Measurements from ENCODE around the gene PAQR8.

Gene PAQR8

DNA sequence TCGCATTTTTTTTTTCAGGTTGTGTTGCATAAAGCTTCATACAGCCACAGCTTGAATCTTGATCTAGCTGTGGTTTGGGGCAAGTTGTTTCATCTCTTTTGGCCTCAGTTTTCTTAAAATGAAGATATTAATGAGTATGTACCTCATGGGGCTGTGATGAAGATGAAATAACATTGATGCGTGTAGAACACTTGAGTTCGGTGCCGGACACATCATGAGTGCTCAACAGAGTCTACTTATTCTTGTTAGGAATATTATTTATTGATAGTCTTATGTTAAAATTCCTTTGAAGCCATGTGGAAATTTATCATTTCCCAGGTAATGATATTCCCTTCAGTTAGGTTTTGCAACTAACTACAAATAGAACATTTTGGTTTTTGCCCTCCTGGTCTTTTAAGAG lies 3.4 kb downstream of the PAQR8 start:
- DNase-seq (ENCODE audit: low read depth): no peak
- H3K4me3 ChIP-seq (ENCODE audit: low read depth, low read length): no peak overlapping the region
- TF ChIP-seq, protein P1, sequence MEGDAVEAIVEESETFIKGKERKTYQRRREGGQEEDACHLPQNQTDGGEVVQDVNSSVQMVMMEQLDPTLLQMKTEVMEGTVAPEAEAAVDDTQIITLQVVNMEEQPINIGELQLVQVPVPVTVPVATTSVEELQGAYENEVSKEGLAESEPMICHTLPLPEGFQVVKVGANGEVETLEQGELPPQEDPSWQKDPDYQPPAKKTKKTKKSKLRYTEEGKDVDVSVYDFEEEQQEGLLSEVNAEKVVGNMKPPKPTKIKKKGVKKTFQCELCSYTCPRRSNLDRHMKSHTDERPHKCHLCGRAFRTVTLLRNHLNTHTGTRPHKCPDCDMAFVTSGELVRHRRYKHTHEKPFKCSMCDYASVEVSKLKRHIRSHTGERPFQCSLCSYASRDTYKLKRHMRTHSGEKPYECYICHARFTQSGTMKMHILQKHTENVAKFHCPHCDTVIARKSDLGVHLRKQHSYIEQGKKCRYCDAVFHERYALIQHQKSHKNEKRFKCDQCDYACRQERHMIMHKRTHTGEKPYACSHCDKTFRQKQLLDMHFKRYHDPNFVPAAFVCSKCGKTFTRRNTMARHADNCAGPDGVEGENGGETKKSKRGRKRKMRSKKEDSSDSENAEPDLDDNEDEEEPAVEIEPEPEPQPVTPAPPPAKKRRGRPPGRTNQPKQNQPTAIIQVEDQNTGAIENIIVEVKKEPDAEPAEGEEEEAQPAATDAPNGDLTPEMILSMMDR (IDR thresholded peaks at IDR 0.05; ENCODE audit: insufficient read depth, low read depth, low read length, missing control alignments): no peak

DNA sequence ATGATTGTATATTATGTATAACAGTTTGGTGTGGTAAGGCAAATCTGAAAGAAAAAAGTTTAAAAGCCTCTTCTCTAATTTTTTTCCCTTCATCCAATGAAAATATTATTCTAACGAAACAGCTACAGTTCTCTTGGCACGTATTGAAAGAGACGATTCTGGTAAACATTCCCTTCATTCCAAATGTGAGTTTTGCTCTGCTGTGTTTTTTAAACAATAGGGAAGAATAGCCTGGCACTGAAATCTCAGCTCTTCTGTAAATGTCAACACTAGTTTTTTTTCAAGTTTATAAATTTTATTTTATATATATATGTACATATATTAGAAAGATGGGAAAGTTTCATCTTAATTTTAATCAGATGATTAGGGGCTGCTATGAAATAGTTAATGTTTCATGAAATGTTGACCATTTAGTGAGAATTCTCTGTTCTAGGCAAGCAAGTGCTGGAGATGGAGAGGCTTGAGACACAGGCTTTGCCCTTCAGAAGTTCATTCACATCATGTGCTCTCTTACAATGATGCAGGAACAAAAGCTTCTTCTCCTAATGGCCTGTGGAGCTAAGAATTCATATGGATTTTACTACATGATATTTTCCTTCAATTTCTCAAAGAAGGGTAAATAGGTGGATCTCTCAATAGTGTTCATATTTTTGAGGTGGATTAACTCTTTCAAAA lies 4.1 kb downstream of the PAQR8 start:
- TF ChIP-seq, protein P1 (IDR thresholded peaks at IDR 0.05; ENCODE audit: insufficient read depth, low read depth, low read length, missing control alignments): no peak
- H3K4me3 ChIP-seq (ENCODE audit: low read depth, low read length): no peak overlapping the region
- DNase-seq (ENCODE audit: low read depth): no peak

DNA sequence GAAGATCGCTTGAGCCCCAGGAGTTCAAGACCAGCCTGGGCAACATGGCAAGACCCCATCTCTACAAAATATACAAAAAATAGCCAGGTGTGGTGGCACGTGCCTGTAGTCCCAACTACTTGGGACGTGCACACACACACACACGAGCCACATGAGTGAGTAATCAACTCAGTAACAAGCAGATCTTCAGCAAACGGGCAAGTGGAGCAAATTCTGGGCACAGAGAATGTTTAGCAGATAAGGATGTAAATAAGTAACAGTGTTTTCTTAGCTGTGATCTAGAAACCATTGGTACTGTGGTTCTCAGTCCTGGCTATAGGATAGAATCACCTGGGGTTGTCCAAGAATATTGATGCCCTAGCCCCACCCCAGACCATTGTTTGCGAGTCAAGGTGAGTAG lies 6.1 kb downstream of the PAQR8 start:
- no peak overlapping the region for H3K4me3 ChIP-seq (ENCODE audit: low read depth, low read length)
- DNase-seq (ENCODE audit: low read depth): no peak
- TF ChIP-seq, protein P1 (IDR thresholded peaks at IDR 0.05; ENCODE audit: insufficient read depth, low read depth, low read length, missing control alignments): no peak

DNA sequence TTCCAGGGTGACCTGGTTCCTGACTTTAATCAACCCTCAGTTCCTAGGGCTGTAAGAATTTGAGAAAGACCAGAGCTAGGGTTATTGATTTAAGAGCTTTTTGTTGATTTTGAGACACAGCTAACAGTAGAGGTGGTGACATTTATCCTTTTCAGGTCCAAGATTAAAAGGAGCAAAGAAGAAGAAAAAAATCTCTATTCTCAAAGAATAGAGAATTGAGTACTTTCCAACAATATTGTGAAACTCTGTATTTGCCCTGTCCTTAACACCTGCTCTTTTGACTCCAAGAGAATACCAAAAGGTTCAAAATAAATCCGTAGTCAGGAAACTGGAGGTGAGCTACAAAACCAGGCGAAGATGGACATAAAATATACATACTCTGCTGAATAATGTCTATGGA lies 7.3 kb downstream of the PAQR8 start:
- TF ChIP-seq, protein P1 (IDR thresholded peaks at IDR 0.05; ENCODE audit: insufficient read depth, low read depth, low read length, missing control alignments): no peak
- H3K4me3 ChIP-seq (ENCODE audit: low read depth, low read length): no peak overlapping the region
- no peak for DNase-seq (ENCODE audit: low read depth)

DNA sequence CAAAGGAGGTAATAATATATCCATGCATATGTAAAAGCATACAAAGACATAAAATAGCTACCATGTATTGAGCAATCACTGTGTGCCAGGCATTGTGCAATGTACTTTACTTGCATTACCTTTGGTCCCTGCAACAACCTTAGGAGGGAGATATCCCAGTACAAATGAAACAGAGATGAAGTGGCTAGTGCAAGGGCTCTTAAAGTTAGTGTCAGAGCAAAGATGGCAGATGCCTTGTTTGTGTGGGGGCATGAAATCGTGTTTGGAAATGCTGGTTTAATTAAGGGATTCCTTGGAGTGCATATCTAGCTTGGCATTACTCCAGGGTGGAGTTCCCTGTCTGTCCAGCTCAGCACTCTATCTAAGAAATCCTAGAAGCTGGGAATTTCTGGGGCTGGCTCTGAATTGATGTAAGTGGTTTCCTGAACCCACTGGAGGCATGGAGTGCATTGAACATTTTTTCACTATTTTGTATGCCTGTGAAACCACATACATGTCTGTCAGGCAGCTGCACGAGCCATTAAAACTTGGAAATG lies 9.8 kb downstream of the PAQR8 start:
- DNase-seq (ENCODE audit: low read depth): no peak
- H3K4me3 ChIP-seq (ENCODE audit: low read depth, low read length): no peak overlapping the region
- TF ChIP-seq, protein P1 (IDR thresholded peaks at IDR 0.05; ENCODE audit: insufficient read depth, low read depth, low read length, missing control alignments): no peak

DNA sequence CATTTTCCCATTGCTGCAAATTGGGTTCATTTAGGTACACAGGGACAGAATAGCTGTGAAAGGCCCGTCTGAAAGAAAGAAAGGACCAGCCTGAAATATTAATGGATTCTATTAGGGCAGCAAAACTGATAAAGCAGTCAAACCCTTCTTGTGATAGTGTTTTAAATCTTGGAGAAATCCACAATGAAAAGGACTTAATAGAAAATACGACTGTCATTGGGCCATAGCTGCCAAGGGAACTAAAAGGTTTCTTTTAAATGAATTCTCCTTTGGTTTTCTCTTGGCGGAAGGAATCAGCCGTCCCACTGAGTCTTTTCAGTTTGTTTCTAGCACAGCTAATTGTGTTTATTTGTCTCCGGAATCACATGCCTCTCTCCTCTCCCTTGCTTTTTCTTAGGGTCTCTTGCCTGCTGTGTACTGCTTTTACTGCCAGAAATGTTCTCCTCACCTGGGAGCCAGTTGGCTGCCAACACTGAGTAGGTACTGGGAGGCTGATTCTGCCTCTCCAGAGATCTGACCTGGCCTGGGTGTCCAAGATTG lies 11.3 kb downstream of the PAQR8 start:
- no peak for DNase-seq (ENCODE audit: low read depth)
- TF ChIP-seq, protein P1 (IDR thresholded peaks at IDR 0.05; ENCODE audit: insufficient read depth, low read depth, low read length, missing control alignments): no peak
- no peak overlapping the region for H3K4me3 ChIP-seq (ENCODE audit: low read depth, low read length)

All from GM12865 (cell line).